Measurements from ENCODE around the gene BMP6. TPM values are rescaled to one million over a fixed set of nuclear protein-coding genes. Genes with fewer than 3 reads are reported as not detected.

The BMP6 gene
- total RNA-seq, 3 donors from 2014 or later, result 3.5 to 11.1 (median 6.2) TPM

DNA sequence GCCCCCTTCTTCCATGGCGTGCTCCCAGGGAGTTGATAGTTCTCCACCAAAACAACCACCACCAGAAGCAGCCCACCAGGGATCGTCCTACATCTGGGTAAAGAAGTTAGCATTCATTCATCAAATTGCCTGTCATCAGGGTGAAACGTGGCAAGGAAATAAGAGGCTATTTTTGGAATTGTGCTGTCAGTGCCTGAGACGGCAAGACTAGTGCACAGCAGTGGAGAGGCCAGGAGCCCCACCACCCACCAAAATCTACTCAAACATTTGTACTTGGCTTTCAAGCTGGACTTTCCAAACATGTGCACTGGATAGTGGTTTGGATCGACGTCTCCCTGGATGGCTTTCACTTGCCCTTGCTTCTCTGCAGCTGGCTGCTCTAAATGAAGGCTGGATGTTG, 139.9 kb downstream of the BMP6 start:
- no peaks in the 10 kb centered on the region for H3K9me3 ChIP-seq
- H3K36me3 ChIP-seq, result no peaks in the 10 kb centered on the region
- TF ChIP-seq POLR2A (IDR thresholded peaks at IDR 0.05) (no peak), POLR2AphosphoS5 (IDR thresholded peaks at IDR 0.05) (no peak)
- TF ChIP-seq, protein P1, sequence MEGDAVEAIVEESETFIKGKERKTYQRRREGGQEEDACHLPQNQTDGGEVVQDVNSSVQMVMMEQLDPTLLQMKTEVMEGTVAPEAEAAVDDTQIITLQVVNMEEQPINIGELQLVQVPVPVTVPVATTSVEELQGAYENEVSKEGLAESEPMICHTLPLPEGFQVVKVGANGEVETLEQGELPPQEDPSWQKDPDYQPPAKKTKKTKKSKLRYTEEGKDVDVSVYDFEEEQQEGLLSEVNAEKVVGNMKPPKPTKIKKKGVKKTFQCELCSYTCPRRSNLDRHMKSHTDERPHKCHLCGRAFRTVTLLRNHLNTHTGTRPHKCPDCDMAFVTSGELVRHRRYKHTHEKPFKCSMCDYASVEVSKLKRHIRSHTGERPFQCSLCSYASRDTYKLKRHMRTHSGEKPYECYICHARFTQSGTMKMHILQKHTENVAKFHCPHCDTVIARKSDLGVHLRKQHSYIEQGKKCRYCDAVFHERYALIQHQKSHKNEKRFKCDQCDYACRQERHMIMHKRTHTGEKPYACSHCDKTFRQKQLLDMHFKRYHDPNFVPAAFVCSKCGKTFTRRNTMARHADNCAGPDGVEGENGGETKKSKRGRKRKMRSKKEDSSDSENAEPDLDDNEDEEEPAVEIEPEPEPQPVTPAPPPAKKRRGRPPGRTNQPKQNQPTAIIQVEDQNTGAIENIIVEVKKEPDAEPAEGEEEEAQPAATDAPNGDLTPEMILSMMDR (IDR thresholded peaks at IDR 0.05), result no peak
- intact Hi-C loops (cut with DNase I; ENCODE audit: low total_unique reads), result no loop called here
- H3K4me3 ChIP-seq, result no peak overlapping the region
- H3K4me1 ChIP-seq, result no peaks in the 10 kb centered on the region
- H3K27ac ChIP-seq, result no peak overlapping the region
- no peak for DNase-seq (ENCODE audit: low spot score in 2 of 2)
- no peaks in the 10 kb centered on the region for H3K27me3 ChIP-seq

DNA sequence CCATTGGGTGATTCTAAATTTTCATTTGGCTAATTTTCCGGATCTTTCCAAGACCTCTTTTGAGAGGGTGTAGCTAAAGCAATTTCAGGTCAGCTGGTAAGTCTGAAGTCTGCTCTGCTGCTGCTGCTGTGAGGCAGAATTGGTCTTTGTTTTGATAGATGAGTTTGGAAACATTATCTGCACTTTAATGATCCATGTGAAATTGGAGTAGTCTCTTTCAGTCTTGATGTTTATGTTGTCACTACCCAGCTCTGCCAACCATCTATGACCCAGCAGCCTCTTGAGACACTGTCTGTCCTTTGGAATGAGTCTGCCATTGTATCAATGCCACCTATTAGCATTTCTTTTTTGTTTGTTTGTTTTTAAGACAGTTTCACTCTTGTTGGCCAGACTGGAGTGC, 140.6 kb downstream of the BMP6 start:
- no peak for DNase-seq (ENCODE audit: low spot score in 2 of 2)
- intact Hi-C loops (cut with DNase I; ENCODE audit: low total_unique reads), result no loop called here
- Histone ChIP-seq H3K4me3 (no peak overlapping the region), H3K27me3 (no peaks in the 10 kb centered on the region), H3K9me3 (no peaks in the 10 kb centered on the region), H3K4me1 (no peaks in the 10 kb centered on the region), H3K27ac (no peak overlapping the region), H3K36me3 (no peaks in the 10 kb centered on the region)
- TF ChIP-seq POLR2AphosphoS5 (IDR thresholded peaks at IDR 0.05) (no peak), POLR2A (IDR thresholded peaks at IDR 0.05) (no peak)
- TF ChIP-seq, protein P1 (IDR thresholded peaks at IDR 0.05), result no peak

DNA sequence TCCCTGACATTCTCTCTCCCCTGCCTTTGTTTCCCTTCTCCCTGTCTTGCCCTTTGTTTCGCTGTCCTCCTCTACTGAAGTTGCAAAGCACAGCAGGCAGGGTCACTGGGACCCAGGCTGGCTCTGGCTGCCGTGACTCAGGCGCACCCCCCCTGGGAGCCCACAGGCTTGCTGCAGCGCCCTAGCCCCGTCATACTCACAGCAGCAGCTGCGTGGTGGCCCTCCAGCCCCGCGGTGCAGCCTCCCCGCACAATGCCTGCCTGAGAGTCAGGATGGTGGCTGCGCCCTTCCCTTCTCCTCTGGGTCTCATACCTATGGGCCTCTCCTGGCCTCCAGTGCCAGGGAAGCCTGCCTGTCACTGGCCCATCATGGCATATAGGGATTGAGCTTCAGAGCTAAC, 143.0 kb downstream of the BMP6 start:
- no peaks in the 10 kb centered on the region for H3K9me3 ChIP-seq
- H3K27me3 ChIP-seq, result no peaks in the 10 kb centered on the region
- TF ChIP-seq, protein P1 (IDR thresholded peaks at IDR 0.05), result no peak
- TF ChIP-seq POLR2A (IDR thresholded peaks at IDR 0.05) (no peak), POLR2AphosphoS5 (IDR thresholded peaks at IDR 0.05) (no peak)
- no peak for DNase-seq (ENCODE audit: low spot score in 2 of 2)
- H3K36me3 ChIP-seq, result no peaks in the 10 kb centered on the region
- no peaks in the 10 kb centered on the region for H3K4me1 ChIP-seq
- intact Hi-C loops (cut with DNase I; ENCODE audit: low total_unique reads), result no loop called here
- H3K4me3 ChIP-seq, result no peak overlapping the region
- no peak overlapping the region for H3K27ac ChIP-seq

DNA sequence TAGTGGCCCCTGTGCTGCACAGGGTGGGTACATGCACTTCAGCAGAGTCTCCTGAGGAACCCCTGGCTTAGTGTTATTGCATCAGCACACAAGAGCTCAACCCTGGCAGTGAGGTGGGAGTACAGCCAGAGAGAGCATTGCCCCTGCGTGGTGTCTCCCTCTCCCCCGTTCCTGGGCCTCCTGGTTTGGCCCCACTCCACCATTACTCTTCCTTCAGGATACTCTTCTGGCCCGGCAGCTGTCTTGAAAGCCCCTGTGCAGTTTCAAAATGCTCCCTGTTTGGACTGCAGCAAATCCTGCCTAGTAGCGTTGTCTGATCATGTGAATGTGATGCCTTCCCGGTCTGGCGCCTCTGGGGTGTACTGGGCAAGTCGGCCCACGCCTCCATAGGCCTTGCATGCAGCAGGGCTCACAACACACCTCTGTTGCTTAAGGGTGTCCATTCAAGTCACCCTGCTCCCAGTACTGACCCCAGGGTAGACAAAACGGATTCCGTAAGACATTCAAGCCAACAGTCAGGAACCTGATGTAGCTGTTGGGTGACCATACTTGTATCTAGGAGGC, 152.6 kb downstream of the BMP6 start:
- Histone ChIP-seq H3K36me3 (no peaks in the 10 kb centered on the region), H3K27ac (no peak overlapping the region), H3K4me3 (no peak overlapping the region), H3K27me3 (no peaks in the 10 kb centered on the region), H3K9me3 (no peaks in the 10 kb centered on the region), H3K4me1 (no peaks in the 10 kb centered on the region)
- TF ChIP-seq POLR2AphosphoS5 (IDR thresholded peaks at IDR 0.05) (no peak), POLR2A (IDR thresholded peaks at IDR 0.05) (no peak)
- TF ChIP-seq, protein P1 (IDR thresholded peaks at IDR 0.05), result no peak
- intact Hi-C loops (cut with DNase I; ENCODE audit: low total_unique reads), result no loop called here
- no peak for DNase-seq (ENCODE audit: low spot score in 2 of 2)

DNA sequence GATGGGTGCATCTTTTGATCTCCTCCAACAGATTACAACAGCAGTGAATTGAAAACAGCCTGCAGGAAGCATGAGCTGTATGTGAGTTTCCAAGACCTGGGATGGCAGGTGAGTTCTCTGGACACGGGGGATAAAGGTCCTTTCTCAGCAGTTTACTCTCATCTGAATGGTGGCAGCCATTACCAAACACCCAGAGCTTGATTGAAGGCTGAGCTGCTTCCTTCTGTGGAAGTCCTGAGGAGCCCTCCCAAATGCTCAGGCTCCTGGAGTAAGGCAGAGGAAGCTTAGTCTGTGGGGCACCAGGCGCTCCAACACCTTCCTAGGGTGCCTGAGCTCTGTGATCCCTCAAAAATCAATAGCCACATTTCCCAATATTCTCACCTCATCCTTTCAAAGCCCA, 153.1 kb downstream of the BMP6 start:
- Histone ChIP-seq H3K27me3 (no peaks in the 10 kb centered on the region), H3K9me3 (no peaks in the 10 kb centered on the region), H3K4me3 (no peak overlapping the region), H3K27ac (no peak overlapping the region), H3K4me1 (no peaks in the 10 kb centered on the region), H3K36me3 (peaks cover 3% of the 10 kb centered on the region)
- TF ChIP-seq POLR2AphosphoS5 (IDR thresholded peaks at IDR 0.05), result no peak
- TF ChIP-seq POLR2A (IDR thresholded peaks at IDR 0.05), result no peak
- TF ChIP-seq, protein P1 (IDR thresholded peaks at IDR 0.05), result no peak
- no peak for DNase-seq (ENCODE audit: low spot score in 2 of 2)
- intact Hi-C loops (cut with DNase I; ENCODE audit: low total_unique reads), result no loop called here

All from breast epithelium (tissue), 4 donors.